GM18870 (cell line): ENCODE measurements around the gene AGPAT2.

ENCODE experiments used
- ATAC-seq: cut with Tn5 transposase; IDR thresholded peaks from one replicate; pipeline ENCODE4 v1.9.1; 2021; ENCODE audit warnings: moderate library complexity; ENCODE audit not compliant: unreplicated experiment

AGPAT2 gene

DNA sequence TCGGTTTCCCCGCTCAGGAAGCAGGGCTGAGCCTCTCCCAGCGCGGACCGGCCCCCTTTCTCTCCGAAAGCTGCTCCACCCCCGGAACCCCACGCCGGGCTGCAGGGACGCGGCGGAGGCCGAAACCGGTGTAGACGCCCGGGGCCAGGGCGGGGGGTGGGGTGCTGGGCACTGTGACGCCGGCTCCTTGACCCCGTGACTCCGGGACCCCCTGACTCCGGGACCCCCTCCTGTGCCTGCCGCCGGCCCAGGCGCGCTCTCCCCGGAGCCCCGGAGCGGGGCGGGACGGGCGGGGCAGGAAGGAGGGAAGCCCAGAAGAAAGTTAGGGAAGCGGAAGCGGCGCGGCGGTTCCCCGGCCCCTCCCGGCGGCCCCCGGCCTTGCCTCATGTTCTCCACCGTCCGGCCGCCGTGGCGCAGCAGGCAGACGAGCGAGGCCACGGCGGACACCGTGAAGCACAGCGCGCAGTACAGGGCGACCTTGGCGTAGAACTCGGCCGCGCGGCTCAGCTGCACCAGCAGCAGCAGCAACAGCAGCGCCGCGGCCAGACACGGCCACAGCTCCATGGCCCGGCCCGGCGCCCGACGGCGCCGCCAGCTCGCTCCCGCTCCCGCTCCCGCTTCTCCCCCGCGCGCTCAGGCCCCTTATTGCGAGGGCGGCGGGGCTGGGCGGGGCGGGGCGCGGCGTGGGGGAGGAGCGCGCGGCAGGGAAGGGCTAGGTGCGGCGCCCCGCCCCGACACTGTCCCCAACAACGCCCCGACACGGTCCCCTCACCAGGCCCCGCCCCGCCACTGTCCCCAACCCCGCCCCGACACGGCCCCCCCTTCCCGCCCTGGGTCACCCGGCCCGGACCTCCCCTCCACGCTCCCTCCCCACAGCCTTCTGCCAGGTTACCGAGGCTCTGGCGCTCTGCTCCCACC, at the start of gene AGPAT2:
Gene AGPAT2, minus strand, starts transcription at position 664 of the 918 bp plus-strand sequence. Its CDS starts 100 bp downstream, at position 564.
- no peak for ATAC-seq

DNA sequence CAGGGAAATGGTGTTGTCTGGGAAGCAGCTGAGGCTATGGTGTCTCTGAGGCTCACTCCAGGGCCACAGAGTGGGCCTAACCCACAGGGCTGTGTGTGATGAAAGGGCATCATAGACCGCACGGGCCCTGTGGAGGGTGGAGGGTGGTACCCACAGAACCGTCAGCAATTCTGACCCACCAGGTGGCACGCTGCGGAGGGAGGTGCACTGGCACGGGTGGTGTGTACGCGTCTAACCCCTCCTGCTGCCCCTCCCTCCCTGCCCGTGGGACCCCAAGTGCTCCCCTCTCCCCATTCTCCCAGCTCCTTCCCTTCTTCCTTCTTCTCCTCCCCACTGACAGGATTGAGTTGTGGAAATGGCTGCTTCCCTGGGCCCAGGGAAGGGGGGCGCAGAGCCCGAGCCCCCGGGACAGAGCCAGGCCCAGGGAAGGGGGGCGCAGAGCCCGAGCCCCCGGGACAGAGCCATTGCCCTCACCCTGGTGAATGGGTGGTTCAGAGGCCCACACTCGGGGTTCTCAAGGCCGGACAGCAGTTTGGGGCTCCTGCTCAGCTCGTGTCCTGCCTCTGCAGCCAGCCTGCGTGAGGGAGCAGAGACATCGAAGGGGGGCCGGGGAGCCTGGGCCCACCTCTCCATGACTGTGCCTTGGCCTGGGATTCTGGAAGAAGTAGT, 48.7 kb upstream of the AGPAT2 start:
- no peak for ATAC-seq

DNA sequence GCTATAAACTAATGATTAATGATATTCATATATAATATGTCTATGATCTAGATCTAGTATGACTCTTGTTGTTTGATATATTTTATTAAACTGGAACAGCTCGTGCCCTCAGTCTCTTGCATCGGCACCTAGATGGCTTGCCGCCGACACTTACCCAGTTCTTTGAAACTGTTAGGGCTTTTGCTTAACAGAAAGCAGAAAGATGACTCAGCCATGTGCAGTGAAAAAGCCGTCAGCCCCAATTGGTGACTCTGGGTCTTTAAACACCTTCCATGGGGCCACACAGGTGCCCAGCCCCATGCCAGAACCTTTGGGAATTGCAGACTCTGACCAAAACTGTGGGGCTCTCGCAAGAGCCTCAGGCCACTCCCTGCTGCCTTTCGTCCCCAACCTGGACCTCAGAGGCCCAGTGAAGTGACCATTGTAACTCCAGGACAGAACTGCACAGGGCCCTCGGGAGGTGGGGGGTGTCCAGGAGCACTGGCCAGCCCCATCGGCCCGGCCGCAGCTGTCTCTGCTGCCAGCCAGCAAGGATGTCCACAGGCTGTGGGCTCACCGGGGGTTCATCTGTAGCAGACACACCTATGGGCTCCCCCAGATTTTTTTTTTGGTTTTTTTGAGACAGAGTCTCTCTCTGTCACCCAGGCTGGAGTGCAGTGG, 47.7 kb upstream of the AGPAT2 start:
- ATAC-seq: no peak

DNA sequence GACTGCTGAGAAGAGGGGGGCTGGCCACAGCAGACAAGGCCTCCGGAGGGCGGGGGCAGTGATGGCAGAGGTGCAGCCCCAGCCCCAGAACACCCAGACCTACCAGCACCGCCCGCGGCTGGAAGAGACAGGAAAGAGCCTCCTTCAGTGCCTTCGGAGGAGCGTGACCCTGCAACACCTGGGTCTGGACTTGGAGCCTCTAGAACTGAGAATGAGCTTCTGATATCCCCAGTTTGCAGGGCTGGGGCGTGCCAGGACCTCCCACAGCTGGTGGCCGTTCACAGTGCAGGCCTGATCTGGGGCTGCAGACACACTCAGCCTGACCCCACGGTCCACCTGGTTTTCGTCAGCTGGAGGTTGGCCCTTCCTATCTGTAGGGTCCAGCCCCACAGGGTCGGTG, 46.4 kb upstream of the AGPAT2 start:
- ATAC-seq: no peak

DNA sequence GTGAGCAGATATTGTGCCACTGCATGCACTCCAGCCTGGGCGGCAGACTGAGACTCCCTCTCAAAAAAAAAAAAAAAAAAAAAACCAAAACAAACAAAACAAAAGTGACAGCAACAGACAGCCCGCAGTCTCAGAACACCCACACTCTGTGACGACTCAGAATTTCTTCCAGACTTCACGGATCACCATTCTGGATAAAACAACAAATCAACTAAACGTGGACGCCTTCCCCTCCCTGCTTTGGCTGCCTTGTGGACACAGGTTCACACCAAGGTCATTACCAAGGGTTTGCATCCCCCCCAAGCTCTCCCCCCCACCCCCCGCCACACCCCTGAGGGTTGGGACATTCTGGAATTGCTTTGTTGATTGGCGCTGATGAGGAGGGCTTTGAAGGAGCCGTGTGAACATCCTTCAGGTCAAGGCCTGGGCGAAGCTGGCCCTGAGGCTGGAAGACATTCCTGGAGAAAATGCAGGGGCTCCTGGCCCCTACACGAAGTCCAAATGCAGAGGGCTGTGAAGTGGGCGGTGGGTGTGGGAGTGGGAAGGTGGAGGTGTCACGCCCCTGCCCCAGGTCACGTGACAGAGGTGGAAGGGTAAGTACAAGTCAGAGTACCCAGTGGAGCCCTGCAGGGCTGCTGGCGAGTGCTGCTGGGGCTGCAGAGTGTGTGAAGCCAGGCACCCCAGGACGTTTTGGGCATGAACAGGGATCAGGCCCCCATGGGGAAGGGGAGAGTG, 45.4 kb upstream of the AGPAT2 start:
- ATAC-seq: no peak

DNA sequence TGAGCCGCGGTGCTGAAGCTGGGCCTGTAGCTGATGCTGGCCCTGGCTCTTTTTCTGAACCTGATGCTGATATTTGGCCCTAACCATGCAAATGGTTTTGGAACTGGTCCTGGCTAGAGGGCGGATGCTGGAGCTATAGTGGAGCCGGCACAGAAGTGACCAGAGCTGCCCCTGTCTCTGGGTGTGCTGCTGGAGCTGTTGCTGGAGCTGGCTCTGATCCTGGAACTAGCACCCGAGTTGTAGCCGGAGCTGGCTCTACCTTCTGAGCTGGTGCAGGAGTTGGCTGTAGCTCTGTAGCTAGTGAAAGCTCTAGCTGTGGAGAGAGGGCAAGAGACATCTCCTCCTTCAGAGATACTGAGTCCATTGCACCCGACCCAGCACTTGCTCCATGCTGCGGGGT, 42.7 kb upstream of the AGPAT2 start:
- no peak for ATAC-seq

DNA sequence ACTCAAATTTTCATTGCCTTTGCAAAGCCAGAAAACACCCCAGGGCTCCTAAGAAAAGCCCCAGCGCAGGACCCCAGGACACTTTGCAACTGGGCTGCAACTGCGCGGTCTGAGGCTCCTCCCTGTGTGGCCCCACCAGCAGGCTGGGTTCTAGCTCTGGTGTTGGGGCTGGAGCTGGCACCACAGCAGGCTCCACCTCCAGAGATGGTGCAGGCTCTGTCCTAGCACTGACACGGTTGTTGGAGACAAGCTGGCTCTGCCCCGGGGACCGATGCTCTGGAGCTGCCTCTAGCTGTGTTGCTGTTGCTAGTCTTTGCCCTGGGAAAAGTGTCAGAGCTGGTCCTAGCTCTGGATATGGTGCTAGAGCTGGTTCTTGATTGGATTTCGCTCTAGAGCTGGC, 41.9 kb upstream of the AGPAT2 start:
- no peak for ATAC-seq

DNA sequence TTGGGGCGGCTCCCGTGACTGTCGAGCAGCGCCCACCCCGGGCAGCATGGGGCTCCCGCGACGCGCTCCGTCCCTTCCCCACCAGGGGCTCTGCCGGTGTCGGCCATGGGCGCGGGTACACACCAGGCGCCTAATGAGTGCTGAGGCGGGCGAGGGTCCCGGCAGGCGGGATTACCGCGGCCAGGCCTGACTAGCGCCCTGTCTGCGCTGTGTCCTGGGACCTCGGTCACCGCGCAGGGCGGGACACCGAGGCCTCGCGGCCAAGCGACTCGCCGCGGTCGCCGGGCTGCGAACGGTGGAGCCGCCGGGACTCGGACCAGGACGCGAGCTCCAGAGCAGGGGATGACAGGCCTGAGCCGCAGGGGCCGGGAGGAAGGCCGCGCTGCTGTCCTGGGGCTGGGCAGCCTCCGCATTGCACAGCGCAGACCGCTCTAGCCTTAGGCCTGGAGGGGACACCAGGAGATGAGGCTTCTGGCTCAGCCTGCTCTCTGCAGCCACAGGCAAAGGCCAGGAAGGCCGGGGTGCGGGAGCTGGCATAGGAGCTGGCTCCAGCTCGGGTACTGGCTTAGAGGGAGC, 41.4 kb upstream of the AGPAT2 start:
- peak; percentile 13 for ATAC-seq

DNA sequence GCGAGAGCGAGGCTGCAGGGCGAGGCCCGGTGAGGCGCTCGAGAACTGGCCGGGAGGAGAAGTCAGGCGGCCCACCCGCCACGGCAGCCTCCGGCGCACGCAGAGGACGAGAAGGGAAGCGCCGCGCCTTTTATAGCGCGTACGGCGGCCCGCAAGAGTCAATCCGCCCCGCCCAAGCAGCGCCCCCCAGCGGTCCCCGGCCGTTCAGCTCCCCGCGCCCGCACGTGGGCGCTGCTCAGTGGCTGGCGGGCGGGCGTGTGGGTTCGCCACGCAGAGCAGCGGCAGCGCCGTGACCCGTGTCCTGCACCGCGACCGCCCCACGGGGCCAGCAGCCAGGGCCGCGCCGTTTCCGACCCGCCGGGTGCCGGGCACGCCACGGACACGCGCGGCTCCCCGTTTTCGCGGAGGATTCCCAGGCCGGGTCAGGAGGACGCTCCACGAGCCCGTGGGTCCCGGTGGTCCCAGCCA, 40.9 kb upstream of the AGPAT2 start:
- peak; percentile 42 for ATAC-seq

DNA sequence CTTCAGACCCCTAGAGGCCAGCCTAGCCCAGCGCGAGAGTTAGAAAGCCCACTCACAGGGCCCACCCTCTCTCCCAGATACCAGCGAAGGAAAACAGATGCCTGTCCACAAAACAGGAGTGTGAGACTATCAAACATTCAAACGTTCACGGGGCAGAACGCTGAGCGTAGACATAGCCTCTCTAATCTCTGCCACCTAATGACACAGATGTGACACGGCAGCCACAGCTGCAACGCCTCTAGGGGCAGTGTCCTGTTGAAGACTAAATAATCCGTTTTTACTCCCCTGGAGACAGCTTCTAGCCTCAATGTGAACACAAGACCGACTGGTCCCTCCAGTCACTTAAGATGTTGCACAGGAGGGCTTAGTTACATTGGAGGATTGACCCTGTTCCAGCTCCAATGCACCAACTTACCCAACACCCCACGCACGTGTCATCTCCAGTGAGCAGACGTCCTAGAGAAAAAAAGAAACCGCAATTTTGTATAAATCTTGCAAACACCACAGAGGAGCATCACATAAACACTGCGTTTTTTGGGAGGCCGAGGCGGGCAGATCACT, 39.5 kb upstream of the AGPAT2 start:
- ATAC-seq: no peak

DNA sequence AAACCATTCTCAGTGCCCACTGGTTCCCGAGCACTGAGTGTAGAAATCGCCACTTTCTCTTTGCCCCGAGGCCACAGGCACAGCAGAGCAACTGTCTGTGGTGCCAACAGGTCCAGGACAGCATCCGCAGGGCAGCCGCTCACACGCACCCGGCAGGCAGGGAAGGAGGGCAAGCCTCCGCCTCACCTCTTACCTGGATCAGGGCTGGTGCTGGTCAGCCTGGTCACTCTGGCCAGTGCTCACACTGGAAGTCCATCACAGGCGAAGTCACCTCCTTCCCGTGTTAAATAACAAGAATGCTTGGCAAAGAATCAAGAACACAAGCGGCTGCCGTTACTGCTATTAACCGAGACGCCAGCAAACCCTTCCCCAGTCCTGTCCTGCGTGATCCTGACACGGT, 38.9 kb upstream of the AGPAT2 start:
- no peak for ATAC-seq

DNA sequence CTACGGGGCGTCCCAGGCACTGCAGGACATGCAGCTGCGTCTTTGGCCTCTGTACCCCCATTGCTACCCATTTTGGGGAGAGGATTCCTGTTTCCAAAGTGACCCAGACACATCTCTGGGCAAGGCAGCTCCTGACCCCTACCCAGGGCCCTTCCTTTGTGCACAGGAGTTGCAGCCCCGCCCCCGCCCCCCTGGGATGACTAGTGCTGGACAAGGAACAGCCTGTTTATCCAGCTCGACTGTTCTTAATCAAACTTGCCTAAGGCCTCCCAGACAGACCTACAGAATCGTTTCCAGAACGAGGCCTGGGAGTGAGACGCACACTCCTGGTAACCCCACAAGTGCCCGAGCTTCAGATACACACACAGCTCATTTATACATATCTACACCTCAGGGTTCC, 38.4 kb upstream of the AGPAT2 start:
- no peak for ATAC-seq

DNA sequence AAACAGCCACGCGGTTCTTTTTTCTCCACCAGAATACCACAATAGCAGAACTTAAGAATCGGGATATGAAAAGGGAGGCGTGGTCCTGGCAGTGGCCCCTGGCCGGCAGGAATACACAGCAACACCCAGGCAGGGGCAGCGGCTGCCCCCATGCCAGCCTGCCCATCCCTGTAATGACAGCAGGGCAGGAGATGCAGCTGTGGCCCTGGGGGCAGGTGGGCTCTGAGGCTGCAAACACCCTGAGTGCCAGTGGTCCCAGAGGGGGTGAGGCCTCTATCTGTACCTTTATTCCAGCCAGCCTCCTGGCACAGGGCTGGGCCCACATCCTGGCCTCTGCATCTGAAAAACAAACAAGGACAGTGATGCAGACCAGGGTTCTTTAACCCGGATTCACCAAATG, 37.5 kb upstream of the AGPAT2 start:
- ATAC-seq: no peak

DNA sequence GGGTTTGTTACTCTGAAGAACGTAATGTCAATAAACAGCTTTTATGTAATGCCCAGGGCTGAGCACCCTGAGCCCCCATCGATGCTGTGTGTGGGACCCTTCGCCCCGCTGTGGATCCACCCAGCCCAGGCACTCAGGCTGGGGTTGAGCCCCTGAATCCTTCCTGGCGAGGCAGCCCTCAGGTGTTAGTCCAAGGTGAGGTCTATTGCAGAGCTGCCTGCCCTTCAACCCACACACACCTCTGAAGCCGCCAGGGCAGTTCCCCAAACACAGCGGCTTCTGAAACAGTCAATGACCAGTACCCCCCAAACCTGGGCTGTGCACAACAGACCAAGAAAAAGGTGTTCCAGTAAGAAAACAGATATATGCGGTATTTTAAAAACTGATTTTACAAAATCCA, 36.7 kb upstream of the AGPAT2 start:
- no peak for ATAC-seq

DNA sequence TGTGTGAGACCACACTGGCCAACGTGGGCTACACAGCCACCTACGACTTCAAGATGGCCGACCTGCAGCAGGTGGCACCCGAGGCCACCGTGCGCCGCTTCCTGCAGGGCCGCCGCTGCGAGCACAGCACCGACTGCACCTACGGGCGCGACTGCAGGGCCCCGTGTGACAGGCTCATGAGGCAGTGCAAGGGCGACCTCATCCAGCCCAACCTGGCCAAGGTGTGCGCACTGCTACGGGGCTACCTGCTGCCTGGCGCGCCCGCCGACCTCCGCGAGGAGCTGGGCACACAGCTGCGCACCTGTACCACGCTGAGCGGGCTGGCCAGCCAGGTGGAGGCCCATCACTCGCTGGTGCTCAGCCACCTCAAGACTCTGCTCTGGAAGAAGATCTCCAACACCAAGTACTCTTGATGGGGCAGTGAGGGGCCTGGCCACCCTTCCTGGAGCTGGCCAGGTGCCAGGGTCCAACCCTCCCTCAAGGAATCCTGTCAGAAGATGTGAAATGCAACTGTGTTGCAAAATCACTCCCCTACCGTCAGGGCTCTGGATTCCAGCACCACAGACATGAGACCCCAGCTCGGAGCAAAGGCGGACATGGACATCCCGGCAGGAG, 36.2 kb upstream of the AGPAT2 start:
- no peak for ATAC-seq

DNA sequence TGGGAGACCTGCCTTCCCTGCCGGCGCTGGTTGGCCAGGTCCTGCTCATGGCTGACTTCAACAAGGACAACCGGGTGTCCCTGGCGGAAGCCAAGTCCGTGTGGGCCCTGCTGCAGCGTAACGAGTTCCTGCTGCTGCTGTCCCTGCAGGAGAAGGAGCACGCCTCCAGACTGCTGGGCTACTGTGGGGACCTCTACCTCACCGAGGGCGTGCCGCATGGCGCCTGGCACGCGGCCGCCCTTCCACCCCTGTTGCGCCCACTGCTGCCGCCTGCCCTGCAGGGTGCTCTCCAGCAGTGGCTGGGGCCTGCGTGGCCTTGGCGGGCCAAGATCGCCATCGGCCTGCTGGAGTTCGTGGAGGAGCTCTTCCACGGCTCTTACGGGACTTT, 35.7 kb upstream of the AGPAT2 start:
- no peak for ATAC-seq

DNA sequence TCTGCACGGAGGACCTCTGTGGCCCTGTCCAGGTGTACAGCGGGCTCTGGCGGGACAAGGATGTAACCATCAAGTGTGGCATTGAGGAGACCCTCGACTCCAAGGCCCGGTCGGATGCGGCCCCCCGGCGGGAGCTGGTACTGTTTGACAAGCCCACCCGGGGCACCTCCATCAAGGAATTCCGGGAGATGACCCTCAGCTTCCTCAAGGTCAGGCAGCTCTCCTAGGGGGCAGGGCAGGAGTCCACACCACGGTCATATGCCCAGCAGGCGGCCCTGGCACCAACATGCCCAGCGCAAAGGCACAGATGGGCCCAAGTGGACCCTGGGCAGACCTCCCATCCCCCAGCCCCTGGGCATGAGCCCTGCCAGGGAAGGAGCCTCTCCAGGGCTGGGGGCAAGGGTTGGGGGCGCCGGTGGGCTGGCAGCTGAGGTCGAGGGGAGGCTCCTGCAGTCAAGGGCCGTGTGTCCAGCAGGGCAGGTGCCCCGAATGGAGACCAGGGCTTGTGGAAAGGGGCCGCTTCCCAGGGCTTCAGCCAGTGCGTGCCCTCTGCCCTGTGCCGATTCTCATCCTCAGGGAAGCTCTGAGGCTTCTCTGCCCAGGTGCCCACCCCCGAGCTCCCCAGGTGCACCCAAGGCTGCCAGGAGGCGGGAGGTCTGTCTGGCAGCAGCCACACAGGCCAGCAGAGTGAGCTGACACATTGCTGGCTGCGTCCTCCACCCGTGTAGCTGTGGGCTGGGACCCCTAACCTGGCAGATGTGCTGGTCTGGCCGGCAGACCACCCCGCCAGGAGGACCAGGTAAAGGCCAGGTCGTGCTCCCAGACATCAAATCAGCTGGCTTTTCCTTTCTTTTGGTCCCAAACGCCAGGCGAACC, 35.1 kb upstream of the AGPAT2 start:
- no peak for ATAC-seq

DNA sequence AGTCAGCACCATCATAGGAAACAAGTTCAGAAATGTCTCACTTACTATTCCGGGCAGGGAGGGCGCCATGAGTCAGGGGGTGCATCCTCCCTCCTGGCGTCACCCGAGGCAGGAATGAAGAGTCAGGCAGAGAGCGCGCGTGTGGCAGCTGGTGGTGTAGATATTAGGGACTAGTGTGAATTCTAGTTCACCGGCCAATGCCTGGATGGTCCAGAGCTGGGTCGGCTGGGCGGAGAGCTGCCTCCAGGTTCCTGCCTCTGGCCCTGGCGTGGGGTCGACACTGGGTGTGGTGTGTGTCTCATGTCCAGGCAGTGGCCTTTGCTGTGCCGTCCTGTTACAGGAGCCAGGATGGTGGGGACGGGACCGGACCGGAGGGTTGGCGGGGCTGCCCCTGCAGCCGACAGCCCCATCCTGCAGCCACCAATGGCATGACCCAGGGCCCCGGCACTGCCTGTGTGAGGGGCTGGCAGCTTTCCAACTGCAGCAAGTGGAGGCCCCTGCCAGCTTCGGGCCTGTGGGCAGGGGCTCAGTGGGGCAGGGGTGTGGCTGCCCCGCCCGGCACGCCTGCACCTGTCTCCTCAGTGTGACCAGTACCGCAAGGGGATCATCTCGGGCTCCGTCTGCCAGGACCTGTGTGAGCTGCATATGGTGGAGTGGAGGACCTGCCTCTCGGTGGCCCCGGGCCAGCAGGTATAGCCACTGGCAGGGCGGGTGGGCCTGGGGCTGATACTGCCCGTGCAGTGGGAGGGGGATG, 34.3 kb upstream of the AGPAT2 start:
- ATAC-seq: no peak
